HepG2 (cell line): Measurements from ENCODE around the gene ZNF451. TPM values are rescaled to one million over a fixed set of nuclear protein-coding genes. Genes with fewer than 3 reads are reported as not detected.
A peak's percentile ranks its signal among the peaks of the same experiment; 100 is the strongest.

Experiments
- AKNA ChIP-seq: sonication (generic); formaldehyde crosslinking; IDR thresholded peaks from 2 replicates; pipeline ENCODE4 v1.4.0; 2020; ENCODE audit warnings: missing genetic modification reagents, borderline replicate concordance
- LCORL ChIP-seq, 2 experiments: fragments of 450-650 bp in 1 of 2; sonication (generic) in 1 of 2; formaldehyde crosslinking in 1 of 2; IDR thresholded peaks; 2 replicates each; pipeline versions ENCODE4 v1.5.0 to v1.6.1; 2017 to 2020; ENCODE audit warnings: antibody characterized with exemption in 1 of 2, missing genetic modification reagents in 1 of 2
- PBX2 ChIP-seq: IDR thresholded peaks from 2 replicates; pipeline ENCODE4 v1.6.1; 2016; ENCODE audit warnings: control low read depth
- PCBP2 ChIP-seq: fragments of 200-400 bp; formaldehyde crosslinking; optimal IDR thresholded peaks from 2 replicates; pipeline ENCODE3; 2018; ENCODE audit warnings: low read length, low read depth; ENCODE audit not compliant: poor library complexity, severe bottlenecking
- PHF20 ChIP-seq: sonication (generic); formaldehyde crosslinking; IDR thresholded peaks from 2 replicates; pipeline ENCODE4 v1.5.0; 2020; ENCODE audit warnings: mild to moderate bottlenecking, missing genetic modification reagents
- ZBTB40 ChIP-seq, 2 experiments: fragments of 450-650 bp in 1 of 2; sonication (generic) in 1 of 2; formaldehyde crosslinking in 1 of 2; IDR thresholded peaks; 2 replicates each; pipeline versions ENCODE4 v1.6.1 to v1.8.0; 2016 to 2022; ENCODE audit warnings: antibody characterized with exemption in 1 of 2, mild to moderate bottlenecking in 1 of 2, missing genetic modification reagents in 1 of 2
- ZHX1 ChIP-seq: sonication (generic); formaldehyde crosslinking; IDR thresholded peaks from 2 replicates; pipeline ENCODE4 v1.8.1; 2022; ENCODE audit warnings: low read depth, mild to moderate bottlenecking, missing genetic modification reagents
- ZKSCAN1 ChIP-seq: fragments of 150-350 bp; IDR thresholded peaks from 2 replicates; pipeline ENCODE4 v1.6.1; 2014; ENCODE audit warnings: low read length
- ZNF251 ChIP-seq: sonication (generic); formaldehyde crosslinking; IDR thresholded peaks from 2 replicates; pipeline ENCODE4 v1.9.0; 2021; ENCODE audit warnings: mild to moderate bottlenecking, missing genetic modification reagents
- ZNF34 ChIP-seq: sonication (generic); formaldehyde crosslinking; IDR thresholded peaks from 2 replicates; pipeline ENCODE4 v1.4.0; 2020; ENCODE audit warnings: mild to moderate bottlenecking, missing genetic modification reagents, borderline replicate concordance
- ZNF777 ChIP-seq: sonication (generic); formaldehyde crosslinking; IDR thresholded peaks from 2 replicates; pipeline ENCODE4 v1.4.0; 2020; ENCODE audit warnings: missing genetic modification reagents
- polyA plus RNA-seq, 8 experiments: library from polyadenylated mRNA; depleted of rRNA in 3 of 8; stranded (reverse) in 7 of 8; unstranded in 1 of 8; fragments of >200 nt; fragmentation: Illumina TruSeq in 4 of 8; extraction: Trizol in 4 of 8; gene quantifications; 2 replicates each; pipeline versions ENCODE4 v1.2.1 to v1.2.3, GENCODE V29; 2011 to 2016; ENCODE audit warnings: low read depth in 4 of 8, missing spikeins in 1 of 8, mixed read lengths in 1 of 8; ENCODE audit not compliant: insufficient read depth in 1 of 8
- total RNA-seq, 5 experiments: library from RNA; depleted of rRNA; stranded (reverse); fragments of >200 nt; fragmentation: Illumina TruSeq; extraction: Trizol; gene quantifications; 2 replicates each; pipeline ENCODE4 v1.2.3, GENCODE V29; 2016; ENCODE audit warnings: low read depth in 1 of 5

Gene ZNF451
- total and polyA plus RNA-seq, 2 of the 13 experiments (the other 11 are each of a cell fraction or from before 2014, with no cell fraction given), result 32.1 to 65.7 TPM

DNA sequence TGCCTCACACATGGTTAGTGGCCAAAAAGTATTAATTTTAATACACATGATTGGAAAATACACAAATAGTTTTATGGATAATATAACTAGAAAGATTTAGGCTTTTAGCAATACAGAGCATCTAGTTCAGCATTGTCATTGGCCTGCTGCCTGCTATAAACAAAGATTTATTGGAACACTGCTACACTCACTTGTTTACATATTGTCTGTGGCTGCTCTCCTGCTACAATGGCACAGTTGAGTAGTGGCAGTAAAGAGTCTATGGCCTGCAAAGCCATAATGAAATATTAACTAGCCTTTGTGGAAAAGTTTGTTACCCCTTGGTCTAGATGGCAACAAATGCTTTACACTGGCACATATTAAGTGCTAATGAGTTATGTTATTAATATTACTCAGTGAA is 37.8 kb downstream of the ZNF451 start (continued):
- TF ChIP-seq ZBTB40 (IDR thresholded peaks at IDR 0.05) (peak; percentile 70), ZBTB40 (CRISPR knock-in tag; IDR thresholded peaks at IDR 0.05) (peak; percentile 97; the same call in 1 of the 2 replicates), LCORL (IDR thresholded peaks at IDR 0.05) (no peak), LCORL (CRISPR knock-in tag; IDR thresholded peaks at IDR 0.05) (no peak), PHF20 (CRISPR knock-in tag) (no peak), ZNF777 (CRISPR knock-in tag) (no peak), PBX2 (CRISPR knock-in tag) (no peak), ZHX1 (CRISPR knock-in tag) (no peak), ZNF34 (CRISPR knock-in tag) (no peak), ZNF251 (CRISPR knock-in tag) (no peak), AKNA (CRISPR knock-in tag) (no peak), ZKSCAN1 (no peak), PCBP2 (no peak)
